Thyroid gland (tissue), 4 donors: ENCODE measurements around the gene EVI5L.

Experiments used
- POLR2A ChIP-seq, 2 donors: fragments of 450-650 bp; IDR thresholded peaks; one replicate each; pipeline ENCODE4 v1.6.1; 2017; ENCODE audit warnings: antibody characterized with exemption in 2 of 2, mild to moderate bottlenecking in 2 of 2, moderate library complexity in 1 of 2
- TF ChIP-seq, protein P1 (sequence below), 6 experiments: fragments of 200-600 bp in 3 of 6; fragments of 450-650 bp in 3 of 6; sonication (generic) in 3 of 6; IDR thresholded peaks; one replicate each; pipeline ENCODE4 v1.5.1; 2016 to 2019; ENCODE audit warnings: antibody characterized with exemption in 6 of 6, mild to moderate bottlenecking in 2 of 6, inconsistent platforms in 1 of 6, moderate library complexity in 1 of 6

DNA sequence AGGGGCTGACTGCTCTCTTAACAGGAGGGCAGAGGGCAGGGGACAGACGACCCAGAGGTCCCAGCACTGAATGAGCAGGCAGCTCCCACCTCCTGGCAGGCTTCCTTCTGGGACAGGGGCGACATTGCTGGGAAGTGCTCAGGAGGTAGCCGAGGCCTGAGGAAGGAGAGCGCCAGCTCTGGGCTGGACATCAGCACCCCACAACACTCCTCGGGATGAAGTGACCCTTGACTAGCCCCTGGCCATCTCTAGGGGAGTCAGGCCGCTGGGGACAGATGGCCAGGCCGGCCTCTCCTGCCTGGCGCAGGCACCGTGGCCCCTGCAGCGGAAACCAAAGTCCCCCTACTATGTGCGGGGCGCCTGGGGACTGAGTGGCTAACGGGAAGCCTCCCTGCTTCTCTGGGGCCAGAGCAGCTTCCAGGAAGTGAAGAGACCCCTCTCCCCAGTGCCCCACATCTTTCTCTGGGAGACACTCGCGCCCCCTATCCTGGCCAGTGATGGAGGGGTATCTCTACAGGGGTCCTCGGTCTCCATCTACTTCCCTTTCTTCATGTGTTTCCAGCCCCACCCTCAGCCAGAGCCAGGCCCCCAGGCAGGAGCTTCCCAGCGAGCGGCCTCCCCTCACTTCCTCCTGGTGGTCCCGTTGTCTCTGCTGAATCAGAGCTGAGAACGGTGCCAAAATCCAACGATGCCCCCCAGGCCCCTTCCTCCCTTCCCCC lies 34.1 kb downstream of the EVI5L start:
- TF ChIP-seq, protein P1, sequence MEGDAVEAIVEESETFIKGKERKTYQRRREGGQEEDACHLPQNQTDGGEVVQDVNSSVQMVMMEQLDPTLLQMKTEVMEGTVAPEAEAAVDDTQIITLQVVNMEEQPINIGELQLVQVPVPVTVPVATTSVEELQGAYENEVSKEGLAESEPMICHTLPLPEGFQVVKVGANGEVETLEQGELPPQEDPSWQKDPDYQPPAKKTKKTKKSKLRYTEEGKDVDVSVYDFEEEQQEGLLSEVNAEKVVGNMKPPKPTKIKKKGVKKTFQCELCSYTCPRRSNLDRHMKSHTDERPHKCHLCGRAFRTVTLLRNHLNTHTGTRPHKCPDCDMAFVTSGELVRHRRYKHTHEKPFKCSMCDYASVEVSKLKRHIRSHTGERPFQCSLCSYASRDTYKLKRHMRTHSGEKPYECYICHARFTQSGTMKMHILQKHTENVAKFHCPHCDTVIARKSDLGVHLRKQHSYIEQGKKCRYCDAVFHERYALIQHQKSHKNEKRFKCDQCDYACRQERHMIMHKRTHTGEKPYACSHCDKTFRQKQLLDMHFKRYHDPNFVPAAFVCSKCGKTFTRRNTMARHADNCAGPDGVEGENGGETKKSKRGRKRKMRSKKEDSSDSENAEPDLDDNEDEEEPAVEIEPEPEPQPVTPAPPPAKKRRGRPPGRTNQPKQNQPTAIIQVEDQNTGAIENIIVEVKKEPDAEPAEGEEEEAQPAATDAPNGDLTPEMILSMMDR (IDR thresholded peaks at IDR 0.05) = no peak
- TF ChIP-seq POLR2A (IDR thresholded peaks at IDR 0.05) = no peak
